ENCODE data around the gene KLHL29. TPM values are rescaled to one million over a fixed set of nuclear protein-coding genes. Genes with fewer than 3 reads are reported as not detected.

The KLHL29 gene
- total RNA-seq, 1 donor from 2014 or later = 5.0 TPM

DNA sequence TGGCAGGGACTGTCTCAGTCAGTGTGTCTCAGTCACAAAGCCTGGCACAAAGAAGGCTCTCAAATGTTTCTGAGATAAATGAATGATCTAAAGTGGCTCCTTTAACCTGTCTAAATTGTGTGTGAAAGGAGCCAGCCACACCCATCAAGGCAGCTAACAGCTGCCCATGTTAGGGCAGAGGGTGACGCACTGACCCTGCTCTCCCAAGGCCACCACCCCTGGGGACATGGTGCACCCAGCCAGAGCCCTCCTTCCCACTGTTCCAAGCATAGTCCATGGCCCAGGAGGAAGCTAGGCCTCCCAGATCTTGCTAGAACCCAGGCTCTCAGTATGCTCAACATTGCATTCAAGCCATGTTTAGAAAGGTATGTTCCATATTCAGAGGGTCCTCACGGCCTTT lies 100.3 kb downstream of the KLHL29 start:
- Mint-ChIP-seq H3K36me3 (ENCODE audit: unreplicated experiment) (no peaks in the 10 kb centered on the region), H3K4me1 (ENCODE audit: unreplicated experiment) (peaks cover 25% of the 10 kb centered on the region), H3K27ac (ENCODE audit: unreplicated experiment) (no peak overlapping the region), H3K9me3 (ENCODE audit: unreplicated experiment) (no peaks in the 10 kb centered on the region), H3K4me3 (ENCODE audit: unreplicated experiment) (no peak overlapping the region), H3K27me3 (ENCODE audit: unreplicated experiment) (no peaks in the 10 kb centered on the region)
- TF ChIP-seq, protein P1, sequence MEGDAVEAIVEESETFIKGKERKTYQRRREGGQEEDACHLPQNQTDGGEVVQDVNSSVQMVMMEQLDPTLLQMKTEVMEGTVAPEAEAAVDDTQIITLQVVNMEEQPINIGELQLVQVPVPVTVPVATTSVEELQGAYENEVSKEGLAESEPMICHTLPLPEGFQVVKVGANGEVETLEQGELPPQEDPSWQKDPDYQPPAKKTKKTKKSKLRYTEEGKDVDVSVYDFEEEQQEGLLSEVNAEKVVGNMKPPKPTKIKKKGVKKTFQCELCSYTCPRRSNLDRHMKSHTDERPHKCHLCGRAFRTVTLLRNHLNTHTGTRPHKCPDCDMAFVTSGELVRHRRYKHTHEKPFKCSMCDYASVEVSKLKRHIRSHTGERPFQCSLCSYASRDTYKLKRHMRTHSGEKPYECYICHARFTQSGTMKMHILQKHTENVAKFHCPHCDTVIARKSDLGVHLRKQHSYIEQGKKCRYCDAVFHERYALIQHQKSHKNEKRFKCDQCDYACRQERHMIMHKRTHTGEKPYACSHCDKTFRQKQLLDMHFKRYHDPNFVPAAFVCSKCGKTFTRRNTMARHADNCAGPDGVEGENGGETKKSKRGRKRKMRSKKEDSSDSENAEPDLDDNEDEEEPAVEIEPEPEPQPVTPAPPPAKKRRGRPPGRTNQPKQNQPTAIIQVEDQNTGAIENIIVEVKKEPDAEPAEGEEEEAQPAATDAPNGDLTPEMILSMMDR (IDR thresholded peaks at IDR 0.05) = no peak
- DNase-seq (ENCODE audit: extremely low spot score, unreplicated experiment) = no peak

DNA sequence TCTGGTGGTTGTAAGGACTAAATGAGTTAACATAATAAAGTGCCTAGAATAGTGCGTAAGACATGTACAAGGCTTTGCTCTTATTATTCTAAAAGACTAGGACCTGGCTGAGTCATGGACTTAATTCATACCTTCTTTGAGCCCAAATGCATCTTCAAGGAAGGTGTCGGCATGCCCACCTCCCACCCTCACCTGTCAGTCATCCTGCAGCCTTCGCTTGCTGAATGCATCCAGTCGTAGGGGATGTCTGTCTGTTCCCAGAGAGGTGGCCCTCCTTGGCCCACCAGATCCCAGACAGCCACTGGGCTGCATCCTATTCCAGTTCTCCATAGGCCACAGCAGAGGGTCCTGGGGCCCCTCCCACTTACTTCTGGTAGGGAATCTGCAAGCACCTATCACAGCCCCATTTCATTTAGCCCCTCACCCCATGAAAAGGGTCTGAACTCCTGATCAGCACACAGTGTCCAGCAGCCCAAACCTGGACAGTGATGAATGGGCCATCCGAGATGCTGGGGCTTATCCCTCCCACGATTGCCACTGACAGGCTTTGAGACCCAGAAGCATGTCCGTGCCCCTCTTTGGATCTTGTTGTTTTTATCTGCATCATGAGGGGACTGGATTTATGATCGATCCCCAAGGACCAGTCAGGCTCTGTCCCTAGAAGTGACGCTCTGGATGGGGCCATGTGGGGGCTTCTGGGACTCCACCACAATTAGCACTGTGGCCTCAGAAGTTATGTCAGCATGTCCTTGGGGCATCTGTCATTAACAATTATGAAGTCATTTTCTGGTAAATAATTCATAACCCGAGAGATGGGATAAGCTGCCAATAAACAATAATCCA lies 101.1 kb downstream of the KLHL29 start:
- Mint-ChIP-seq H3K9me3 (ENCODE audit: unreplicated experiment) (no peaks in the 10 kb centered on the region), H3K4me1 (ENCODE audit: unreplicated experiment) (peaks cover 17% of the 10 kb centered on the region), H3K27ac (ENCODE audit: unreplicated experiment) (no peak overlapping the region), H3K36me3 (ENCODE audit: unreplicated experiment) (no peaks in the 10 kb centered on the region), H3K27me3 (ENCODE audit: unreplicated experiment) (no peaks in the 10 kb centered on the region), H3K4me3 (ENCODE audit: unreplicated experiment) (no peak overlapping the region)
- DNase-seq (ENCODE audit: extremely low spot score, unreplicated experiment) = no peak
- TF ChIP-seq, protein P1 (IDR thresholded peaks at IDR 0.05) = no peak

DNA sequence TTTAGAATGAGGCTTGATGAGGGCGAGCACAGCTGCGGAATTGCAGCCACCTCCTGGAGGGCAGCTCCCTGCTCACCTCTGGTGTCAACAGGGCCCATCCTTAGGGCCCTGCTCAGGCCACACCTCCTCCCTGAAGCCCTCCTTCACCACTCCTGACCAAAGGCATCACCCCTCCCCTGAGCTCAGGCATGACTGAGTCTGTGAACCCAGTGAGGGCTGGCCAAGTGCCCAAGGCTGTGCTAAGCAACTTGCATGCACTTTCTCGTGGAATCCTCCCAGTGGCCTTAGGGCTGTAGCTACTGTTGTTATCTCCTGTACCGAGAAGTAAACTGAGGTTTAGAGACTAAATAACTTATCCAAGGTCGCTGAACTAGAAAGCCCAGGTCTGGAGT lies 101.7 kb downstream of the KLHL29 start:
- Mint-ChIP-seq H3K36me3 (ENCODE audit: unreplicated experiment) (no peaks in the 10 kb centered on the region), H3K27me3 (ENCODE audit: unreplicated experiment) (no peaks in the 10 kb centered on the region), H3K4me1 (ENCODE audit: unreplicated experiment) (peaks cover 13% of the 10 kb centered on the region), H3K4me3 (ENCODE audit: unreplicated experiment) (no peak overlapping the region), H3K9me3 (ENCODE audit: unreplicated experiment) (no peaks in the 10 kb centered on the region), H3K27ac (ENCODE audit: unreplicated experiment) (no peak overlapping the region)
- TF ChIP-seq, protein P1 (IDR thresholded peaks at IDR 0.05) = no peak
- DNase-seq (ENCODE audit: extremely low spot score, unreplicated experiment) = no peak

DNA sequence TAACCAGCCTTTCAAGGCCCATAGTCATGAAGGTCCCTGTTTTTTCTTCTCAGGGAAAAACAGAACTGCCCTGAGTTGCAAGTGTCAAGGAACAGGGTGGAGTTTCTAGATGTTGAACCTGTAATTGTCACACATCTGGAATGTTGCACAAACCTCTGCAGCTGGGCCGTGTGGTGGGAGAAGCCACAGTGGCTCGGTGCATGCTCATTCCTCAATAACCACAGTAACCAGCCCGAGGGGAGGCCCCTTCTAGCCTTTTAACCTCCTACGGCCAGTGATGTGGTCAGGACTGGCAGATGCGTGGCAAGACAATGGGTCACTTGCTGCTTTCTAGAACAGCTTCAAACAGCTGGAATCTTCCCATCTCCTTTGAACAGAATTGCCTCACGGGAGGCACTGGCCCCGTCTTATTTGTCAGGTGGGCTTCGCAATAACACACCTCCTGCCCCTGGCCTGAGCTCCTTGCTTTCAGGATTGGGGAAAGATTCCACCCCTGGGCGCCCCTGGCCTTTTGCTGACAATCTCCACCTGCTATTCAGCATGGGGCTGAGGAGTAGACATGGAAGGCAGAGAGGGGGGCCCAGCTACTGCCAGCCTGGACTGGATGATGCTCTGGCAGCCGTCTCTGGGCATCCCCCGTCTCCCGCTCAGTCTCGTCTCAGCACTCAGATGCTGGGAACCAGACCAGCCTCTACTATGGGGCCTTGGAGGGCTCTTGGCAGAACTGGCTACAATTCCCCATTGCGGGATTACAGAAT lies 102.9 kb downstream of the KLHL29 start:
- Mint-ChIP-seq H3K4me3 (ENCODE audit: unreplicated experiment) (no peak overlapping the region), H3K27ac (ENCODE audit: unreplicated experiment) (no peak overlapping the region)
- TF ChIP-seq, protein P1 (IDR thresholded peaks at IDR 0.05) = no peak

DNA sequence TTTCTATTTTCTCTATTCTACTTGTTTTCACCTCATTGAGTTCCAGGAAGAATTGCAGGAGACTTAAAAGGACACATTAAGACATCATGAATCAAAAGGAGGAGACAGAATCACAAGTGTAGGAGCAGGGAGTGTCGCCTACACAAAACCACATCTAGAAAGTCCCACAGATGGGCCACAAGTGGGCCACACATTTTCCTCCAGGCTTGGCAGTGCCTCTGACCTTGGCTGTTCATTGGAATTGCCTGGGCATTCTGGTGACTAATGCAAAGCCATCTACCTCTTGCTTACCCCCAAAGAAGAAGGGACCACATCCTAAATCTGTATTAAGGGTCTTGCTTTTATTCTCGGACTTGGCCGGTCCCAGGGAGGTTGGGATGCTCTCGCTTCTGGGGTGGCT lies 103.6 kb downstream of the KLHL29 start:
- no peak overlapping the region for H3K27ac Mint-ChIP-seq (ENCODE audit: unreplicated experiment)
- H3K36me3 Mint-ChIP-seq (ENCODE audit: unreplicated experiment) = no peaks in the 10 kb centered on the region
- H3K27me3 Mint-ChIP-seq (ENCODE audit: unreplicated experiment) = no peaks in the 10 kb centered on the region
- DNase-seq (ENCODE audit: extremely low spot score, unreplicated experiment) = no peak
- TF ChIP-seq, protein P1 (IDR thresholded peaks at IDR 0.05) = no peak
- H3K9me3 Mint-ChIP-seq (ENCODE audit: unreplicated experiment) = no peaks in the 10 kb centered on the region
- no peak overlapping the region for H3K4me3 Mint-ChIP-seq (ENCODE audit: unreplicated experiment)
- H3K4me1 Mint-ChIP-seq (ENCODE audit: unreplicated experiment) = peaks cover 13% of the 10 kb centered on the region

More for the DNA sequence above, 102.9 kb downstream of the KLHL29 start:
- no peaks in the 10 kb centered on the region for H3K27me3 Mint-ChIP-seq (ENCODE audit: unreplicated experiment)
- H3K4me1 Mint-ChIP-seq (ENCODE audit: unreplicated experiment) = peaks cover 13% of the 10 kb centered on the region
- no peaks in the 10 kb centered on the region for H3K36me3 Mint-ChIP-seq (ENCODE audit: unreplicated experiment)
- no peaks in the 10 kb centered on the region for H3K9me3 Mint-ChIP-seq (ENCODE audit: unreplicated experiment)
- no peak for DNase-seq (ENCODE audit: extremely low spot score, unreplicated experiment)
